Neural cell (in vitro differentiated cells): ENCODE measurements around the gene AQP12A. TPM values are rescaled to one million over a fixed set of nuclear protein-coding genes. Genes with fewer than 3 reads are reported as not detected.

ENCODE experiments used
- H2AFZ ChIP-seq: fragments of 200-600, 300-800 bp; sonication (generic), shearing (Covaris generic); 2 replicates; pipeline ENCODE4 v1.6.0; 2014; ENCODE audit warnings: low read depth, mild to moderate bottlenecking, antibody characterized with exemption, low read length, moderate library complexity
- H3F3A ChIP-seq: fragments of 200-600 bp; shearing (Covaris generic); 2 replicates; pipeline ENCODE4 v1.6.1; 2016; ENCODE audit warnings: mild to moderate bottlenecking, moderate library complexity, mixed read lengths, antibody characterized with exemption, low read length; ENCODE audit not compliant: insufficient read depth, poor library complexity, severe bottlenecking
- H3K27ac ChIP-seq: fragments of 200-600, 300-800 bp; sonication (generic), shearing (Covaris generic); 2 replicates; pipeline ENCODE4 v1.5.1; 2014; ENCODE audit warnings: mild to moderate bottlenecking, low read length, moderate library complexity
- H3K27me3 ChIP-seq: fragments of 300-800, 200-600 bp; sonication (generic), shearing (Covaris generic); 2 replicates; pipeline ENCODE4 v1.6.0; 2014; ENCODE audit warnings: mild to moderate bottlenecking, low read depth, low read length, moderate library complexity; ENCODE audit not compliant: insufficient read depth
- H3K36me3 ChIP-seq: fragments of 300-800, 200-600 bp; sonication (generic), shearing (Covaris generic); 2 replicates; pipeline ENCODE4 v1.5.1; 2014; ENCODE audit warnings: mild to moderate bottlenecking, antibody characterized with exemption, low read length, moderate library complexity; ENCODE audit not compliant: insufficient read depth
- H3K4me2 ChIP-seq: fragments of 300-800, 200-600 bp; sonication (generic), shearing (Covaris generic); 2 replicates; pipeline ENCODE4 v1.6.0; 2014; ENCODE audit warnings: mild to moderate bottlenecking, low read length
- H3K4me3 ChIP-seq: fragments of 300-800, 200-600 bp; sonication (generic), shearing (Covaris generic); 2 replicates; pipeline ENCODE4 v1.5.1; 2014; ENCODE audit warnings: mild to moderate bottlenecking, low read length, moderate library complexity
- H3K79me2 ChIP-seq: fragments of 200-600 bp; shearing (Covaris generic); replicated peaks from 2 replicates; pipeline ENCODE4 v1.6.0; 2014; ENCODE audit warnings: mild to moderate bottlenecking, low read length, moderate library complexity; ENCODE audit not compliant: insufficient read depth
- H3K9ac ChIP-seq: fragments of 300-800, 200-600 bp; sonication (generic), shearing (Covaris generic); 2 replicates; pipeline ENCODE4 v1.6.1; 2016; ENCODE audit warnings: mild to moderate bottlenecking, low read length, mixed read lengths
- H3K9me2 ChIP-seq: fragments of 200-600 bp; shearing (Covaris generic); 2 replicates; pipeline ENCODE4 v1.6.1; 2016; ENCODE audit warnings: mild to moderate bottlenecking, low read length, mixed read lengths; ENCODE audit not compliant: insufficient read depth
- H3K9me3 ChIP-seq: fragments of 200-600, 300-800 bp; sonication (generic), shearing (Covaris generic); 2 replicates; pipeline ENCODE4 v1.6.1; 2016; ENCODE audit warnings: mild to moderate bottlenecking, mixed run types, low read length, moderate library complexity, mixed read lengths
- H4K20me1 ChIP-seq: fragments of 200-600 bp; shearing (Covaris generic); 2 replicates; pipeline ENCODE4 v1.6.1; 2016; ENCODE audit warnings: mild to moderate bottlenecking, mixed run types; ENCODE audit not compliant: insufficient read depth
- CTCF ChIP-seq: fragments of 450-650 bp; IDR thresholded peaks from 2 replicates; pipeline ENCODE4 v1.5.1; 2014; ENCODE audit warnings: antibody characterized with exemption, mild to moderate bottlenecking, moderate library complexity; ENCODE audit not compliant: poor library complexity, severe bottlenecking
- EP300 ChIP-seq: fragments of 450-650 bp; conservative IDR thresholded peaks from 2 replicates; pipeline ENCODE4 v1.6.1; 2014; ENCODE audit warnings: antibody characterized with exemption, mild to moderate bottlenecking, moderate library complexity; ENCODE audit not compliant: poor library complexity, severe bottlenecking
- EZH2 ChIP-seq: fragments of 200-600, 300-800 bp; shearing (Covaris generic), sonication (generic); IDR thresholded peaks from 2 replicates; pipeline ENCODE4 v1.6.1; 2014; ENCODE audit warnings: antibody characterized with exemption, low read length, borderline replicate concordance, mild to moderate bottlenecking; ENCODE audit not compliant: insufficient read depth, poor library complexity, severe bottlenecking
- MXI1 ChIP-seq: fragments of 450-650 bp; conservative IDR thresholded peaks from 2 replicates; pipeline ENCODE4 v1.6.1; 2014; ENCODE audit warnings: antibody characterized with exemption, mild to moderate bottlenecking; ENCODE audit not compliant: poor library complexity, severe bottlenecking
- POLR2AphosphoS5 ChIP-seq: IDR thresholded peaks from 2 replicates; pipeline ENCODE4 v1.6.1; 2012
- RAD21 ChIP-seq: fragments of 450-650 bp; conservative IDR thresholded peaks from 2 replicates; pipeline ENCODE4 v1.6.1; 2014; ENCODE audit warnings: antibody characterized with exemption, mild to moderate bottlenecking, moderate library complexity
- SMC3 ChIP-seq: fragments of 450-650 bp; conservative IDR thresholded peaks from 2 replicates; pipeline ENCODE4 v1.6.1; 2014; ENCODE audit warnings: antibody characterized with exemption, mild to moderate bottlenecking, moderate library complexity; ENCODE audit not compliant: poor library complexity
- TAF1 ChIP-seq: IDR thresholded peaks from 2 replicates; pipeline ENCODE4 v1.6.1; 2012; ENCODE audit warnings: low read depth
- polyA plus RNA-seq: library from polyadenylated mRNA; depleted of rRNA; stranded (reverse); fragments of >200 nt; gene quantifications from 2 replicates; pipeline ENCODE4 v1.2.3, GENCODE V29; 2014
- TF ChIP-seq, protein P1 (sequence below): IDR thresholded peaks from 2 replicates; pipeline ENCODE4 v1.6.1; 2012; ENCODE audit warnings: borderline replicate concordance

AQP12A gene
- polyA plus RNA-seq, 1 donor from 2014 or later: not detected

DNA sequence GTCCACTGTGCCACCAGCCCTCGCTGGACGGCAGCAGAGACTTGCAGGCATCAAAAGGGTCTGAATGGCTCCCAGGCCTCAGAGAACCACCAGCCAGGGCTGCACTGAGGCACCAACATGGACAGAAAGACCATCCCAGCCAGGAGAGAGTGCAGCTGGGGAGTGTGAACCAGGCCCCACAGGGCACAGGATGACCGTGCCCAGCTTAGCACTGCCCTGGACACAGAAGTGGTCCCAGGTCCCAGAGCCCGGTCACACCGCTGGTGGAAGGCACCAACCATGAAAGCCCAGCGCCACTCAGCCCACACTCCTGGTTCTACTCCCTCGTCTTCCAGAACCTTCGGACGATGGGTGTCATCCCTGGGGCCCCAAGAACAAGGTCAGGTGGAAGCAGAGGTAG lies 20.5 kb downstream of the AQP12A start:
- no peak overlapping the region for H2AFZ ChIP-seq
- H3K4me2 ChIP-seq: no peak overlapping the region
- no peaks in the 10 kb centered on the region for H3K36me3 ChIP-seq
- H4K20me1 ChIP-seq: no peaks in the 10 kb centered on the region
- H3F3A ChIP-seq: no peaks in the 10 kb centered on the region
- H3K9ac ChIP-seq: no peak overlapping the region
- H3K4me3 ChIP-seq: no peak overlapping the region
- H3K79me2 ChIP-seq: no peaks in the 10 kb centered on the region
- no peaks in the 10 kb centered on the region for H3K9me3 ChIP-seq
- no peaks in the 10 kb centered on the region for H3K9me2 ChIP-seq
- no peaks in the 10 kb centered on the region for H3K27me3 ChIP-seq
- no peak overlapping the region for H3K27ac ChIP-seq
- TF ChIP-seq MXI1 (no peak), POLR2AphosphoS5 (no peak), CTCF (no peak), EZH2 (no peak), SMC3 (no peak), RAD21 (no peak), TAF1 (no peak), EP300 (no peak)
- TF ChIP-seq, protein P1, sequence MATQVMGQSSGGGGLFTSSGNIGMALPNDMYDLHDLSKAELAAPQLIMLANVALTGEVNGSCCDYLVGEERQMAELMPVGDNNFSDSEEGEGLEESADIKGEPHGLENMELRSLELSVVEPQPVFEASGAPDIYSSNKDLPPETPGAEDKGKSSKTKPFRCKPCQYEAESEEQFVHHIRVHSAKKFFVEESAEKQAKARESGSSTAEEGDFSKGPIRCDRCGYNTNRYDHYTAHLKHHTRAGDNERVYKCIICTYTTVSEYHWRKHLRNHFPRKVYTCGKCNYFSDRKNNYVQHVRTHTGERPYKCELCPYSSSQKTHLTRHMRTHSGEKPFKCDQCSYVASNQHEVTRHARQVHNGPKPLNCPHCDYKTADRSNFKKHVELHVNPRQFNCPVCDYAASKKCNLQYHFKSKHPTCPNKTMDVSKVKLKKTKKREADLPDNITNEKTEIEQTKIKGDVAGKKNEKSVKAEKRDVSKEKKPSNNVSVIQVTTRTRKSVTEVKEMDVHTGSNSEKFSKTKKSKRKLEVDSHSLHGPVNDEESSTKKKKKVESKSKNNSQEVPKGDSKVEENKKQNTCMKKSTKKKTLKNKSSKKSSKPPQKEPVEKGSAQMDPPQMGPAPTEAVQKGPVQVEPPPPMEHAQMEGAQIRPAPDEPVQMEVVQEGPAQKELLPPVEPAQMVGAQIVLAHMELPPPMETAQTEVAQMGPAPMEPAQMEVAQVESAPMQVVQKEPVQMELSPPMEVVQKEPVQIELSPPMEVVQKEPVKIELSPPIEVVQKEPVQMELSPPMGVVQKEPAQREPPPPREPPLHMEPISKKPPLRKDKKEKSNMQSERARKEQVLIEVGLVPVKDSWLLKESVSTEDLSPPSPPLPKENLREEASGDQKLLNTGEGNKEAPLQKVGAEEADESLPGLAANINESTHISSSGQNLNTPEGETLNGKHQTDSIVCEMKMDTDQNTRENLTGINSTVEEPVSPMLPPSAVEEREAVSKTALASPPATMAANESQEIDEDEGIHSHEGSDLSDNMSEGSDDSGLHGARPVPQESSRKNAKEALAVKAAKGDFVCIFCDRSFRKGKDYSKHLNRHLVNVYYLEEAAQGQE: no peak

GRCh38 chr2:240713071-240713927 lies 21.6 kb downstream of the AQP12A start:
- Histone ChIP-seq H3K9me2 (no peaks in the 10 kb centered on the region), H4K20me1 (no peaks in the 10 kb centered on the region), H3K79me2 (no peaks in the 10 kb centered on the region), H3F3A (no peaks in the 10 kb centered on the region), H2AFZ (no peak overlapping the region), H3K27me3 (no peaks in the 10 kb centered on the region), H3K4me3 (no peak overlapping the region), H3K9me3 (no peaks in the 10 kb centered on the region), H3K27ac (no peak overlapping the region), H3K4me2 (no peak overlapping the region), H3K36me3 (no peaks in the 10 kb centered on the region), H3K9ac (no peak overlapping the region)
- no peak for TF ChIP-seq EP300
- peak; percentile 3 for TF ChIP-seq POLR2AphosphoS5
